GM18907 (cell line): ENCODE data around the gene TGM4.
"Not testable (repeated sequence)": the region's sequence is repeated elsewhere in the genome, so short reads cannot be mapped to it uniquely, and the experiment has no call there.

ENCODE experiments used
- ATAC-seq: cut with Tn5 transposase; IDR thresholded peaks from one replicate; pipeline ENCODE4 v1.9.1; 2021; ENCODE audit warnings: mild to moderate bottlenecking, moderate library complexity; ENCODE audit not compliant: unreplicated experiment

TGM4 gene

GRCh38 chr3:44949770-44950169 is 75.4 kb downstream of the TGM4 start:
- ATAC-seq: not testable (repeated sequence)

- ATAC-seq: no peak
Observed at GRCh38 chr3:44950275-44950734, 75.9 kb downstream of the TGM4 start.

GRCh38 chr3:44952689-44953088 is 78.3 kb downstream of the TGM4 start:
- no peak for ATAC-seq

GRCh38 chr3:44954304-44954703 is 79.9 kb downstream of the TGM4 start:
- ATAC-seq: no peak

- ATAC-seq: peak; percentile 65
Observed at GRCh38 chr3:44954962-44955361, 80.6 kb downstream of the TGM4 start.

- no peak for ATAC-seq
Observed at GRCh38 chr3:44955917-44956316, 81.5 kb downstream of the TGM4 start.

- ATAC-seq: no peak
Observed at GRCh38 chr3:44957986-44958385, 83.6 kb downstream of the TGM4 start.

- no peak for ATAC-seq
Observed at GRCh38 chr3:44958386-44958785, 84.0 kb downstream of the TGM4 start.

GRCh38 chr3:44960387-44961026 is 86.1 kb downstream of the TGM4 start:
- ATAC-seq: no peak

GRCh38 chr3:44961888-44962287 is 87.5 kb downstream of the TGM4 start:
- no peak for ATAC-seq

- ATAC-seq: no peak
Observed at GRCh38 chr3:44962621-44963393, 88.4 kb downstream of the TGM4 start.

GRCh38 chr3:44963571-44964325 is 89.3 kb downstream of the TGM4 start:
- ATAC-seq: no peak
